Adrenal gland (tissue), 12 donors: ENCODE results near the gene EFNA5. TPM values are rescaled to one million over a fixed set of nuclear protein-coding genes. Genes with fewer than 3 reads are reported as not detected.

Experiments used
- DNase-seq, 7 donors: peaks; one replicate each; pipeline ENCODE4 v3.0.0-alpha.2; 2019 to 2020
- H3K27ac ChIP-seq, 5 donors: fragments of 200-600 bp; sonication (generic) in 4 of 5; 1 replicate in 3 of 5; 2 replicates in 2 of 5; pipeline versions ENCODE4 v1.5.1 to v1.8.0; 2016 to 2020; ENCODE audit warnings: mild to moderate bottlenecking in 1 of 5
- H3K27me3 ChIP-seq: fragments of 200-600 bp; 2 replicates; pipeline ENCODE4 v1.8.0; 2021
- H3K36me3 ChIP-seq, 2 donors: fragments of 200-600 bp; replicated peaks in 1 of 2; 1 replicate in 1 of 2; 2 replicates in 1 of 2; pipeline versions ENCODE4 v1.5.1 to v1.8.0; 2018 to 2022
- H3K4me1 ChIP-seq, 2 donors: fragments of 200-600 bp; replicated peaks in 1 of 2; 1 replicate in 1 of 2; 2 replicates in 1 of 2; pipeline versions ENCODE4 v1.5.1 to v1.8.0; 2018 to 2021
- H3K4me3 ChIP-seq, 4 donors: fragments of 200-600 bp; sonication (generic) in 3 of 4; one replicate each; pipeline ENCODE4 v1.5.1; 2016 to 2018
- H3K9me3 ChIP-seq, 3 donors: fragments of 200-600 bp; sonication (generic) in 1 of 3; replicated peaks in 1 of 3; 1 replicate in 2 of 3; 2 replicates in 1 of 3; pipeline versions ENCODE4 v1.5.1 to v1.8.0; 2016 to 2021
- CTCF ChIP-seq, 6 experiments: fragments of 450-650 bp in 4 of 6; fragments of 200-600 bp in 2 of 6; sonication (generic) in 1 of 6; IDR thresholded peaks; 1 replicate in 5 of 6; 2 replicates in 1 of 6; pipeline versions ENCODE4 v1.5.1 to v1.8.0; 2016 to 2021; ENCODE audit warnings: antibody characterized with exemption in 6 of 6, mild to moderate bottlenecking in 2 of 6, moderate library complexity in 1 of 6
- POLR2A ChIP-seq, 2 donors: fragments of 450-650 bp; IDR thresholded peaks; one replicate each; pipeline ENCODE4 v1.6.1; 2017; ENCODE audit warnings: antibody characterized with exemption in 2 of 2, mild to moderate bottlenecking in 2 of 2, moderate library complexity in 1 of 2
- whole genome bisulfite sequencing, 4 donors: extraction: QIAGEN DNeasy Blood & Tissue Kit in 2 of 4; methylation state at CpG; one replicate each; pipeline versions ENCODE4 v1.1.5 to v1.1.7; 2013 to 2017; 5-methylcytosine and 5-hydroxymethylcytosine counted together
- intact Hi-C, 2 donors: fragments of 100-400 bp; cut with DNase I; formaldehyde crosslinking; loops; one replicate each; pipeline versions ENCODE4 v1.14.1 to v1.15.0; 2022 to 2023
- polyA plus RNA-seq, 3 donors: library from polyadenylated mRNA; stranded (reverse); fragments of 200-250 nt in 2 of 3; fragments of 350-450 nt in 1 of 3; fragmentation: Illumina TruSeq in 1 of 3; extraction: RNeasy Lipid Tissue Mini Kit (QIAGEN cat#74804) in 1 of 3; gene quantifications; one replicate each; pipeline ENCODE4 v1.2.3, GENCODE V29; 2013 to 2014
- total RNA-seq, 9 donors: library from RNA; depleted of rRNA in 4 of 9; stranded (reverse); fragments of >200 nt in 4 of 9; fragments of 120-200 nt in 1 of 9; fragmentation: NEBNext Ultra II Directional in 1 of 9; extraction: Animal tissue kit (Norgen Biotek cat#: 25700) in 1 of 9; gene quantifications; one replicate each; pipeline versions ENCODE4 v1.1.0 to v1.2.4, GENCODE V29; 2013 to 2023
- donor health status: healthy with polysubstance abuse.
- donor health status: Bipolar disorder and iron deficiency.
- donor health status: DM: yes; HTN: yes; CAD: no.
- donor health status: DM: no; HTN: no; CAD: no.
- donor health status: DM: no; HTN: no; CAD: no.
- donor health status: DM: yes; HTN: yes; CAD: no.

EFNA5 gene
- total and polyA plus RNA-seq, 12 donors = 0.06 to 11.8 (median 1.6) TPM

- 91 to 95% (median 93%) methylated on average over 6 of the region's 6 CpGs for WGBS, 4 donors
- no peaks in the 10 kb centered on the region for H3K9me3 ChIP-seq
- H3K36me3 ChIP-seq = no peaks in the 10 kb centered on the region
- no peak for DNase-seq
- no peak overlapping the region for H3K27ac ChIP-seq
- TF ChIP-seq CTCF (IDR thresholded peaks at IDR 0.05) = no peak
- TF ChIP-seq POLR2A (IDR thresholded peaks at IDR 0.05) = no peak
- intact Hi-C loops = no loop called here
- H3K4me3 ChIP-seq = no peak overlapping the region
- H3K27me3 ChIP-seq = no peaks in the 10 kb centered on the region
- H3K4me1 ChIP-seq = no peaks in the 10 kb centered on the region
Observed at GRCh38 chr5:107478068-107478641, 192.6 kb downstream of the EFNA5 start.

GRCh38 chr5:107477492-107477891 lies 193.2 kb downstream of the EFNA5 start:
- no peak for DNase-seq
- H3K36me3 ChIP-seq = no peaks in the 10 kb centered on the region
- intact Hi-C loops = no loop called here
- TF ChIP-seq POLR2A (IDR thresholded peaks at IDR 0.05) = no peak
- no peak for TF ChIP-seq CTCF (IDR thresholded peaks at IDR 0.05)
- no peaks in the 10 kb centered on the region for H3K9me3 ChIP-seq
- no peak overlapping the region for H3K27ac ChIP-seq
- no peaks in the 10 kb centered on the region for H3K27me3 ChIP-seq
- no peaks in the 10 kb centered on the region for H3K4me1 ChIP-seq
- H3K4me3 ChIP-seq = no peak overlapping the region

GRCh38 chr5:107476783-107477182 lies 194.0 kb downstream of the EFNA5 start:
- Histone ChIP-seq H3K36me3 (no peaks in the 10 kb centered on the region), H3K4me3 (no peak overlapping the region), H3K27me3 (no peaks in the 10 kb centered on the region), H3K4me1 (no peaks in the 10 kb centered on the region), H3K27ac (no peak overlapping the region), H3K9me3 (no peaks in the 10 kb centered on the region)
- WGBS, 4 donors = 61 to 73% (median 70%) methylated on average over 1 of the region's 1 CpG
- intact Hi-C loops = no loop called here
- no peak for DNase-seq
- TF ChIP-seq POLR2A (IDR thresholded peaks at IDR 0.05) (no peak), CTCF (IDR thresholded peaks at IDR 0.05) (no peak)

- H3K27ac ChIP-seq = no peak overlapping the region
- no peaks in the 10 kb centered on the region for H3K27me3 ChIP-seq
- WGBS, 4 donors = 70 to 81% (median 80%) methylated on average over 4 of the region's 4 CpGs
- no peaks in the 10 kb centered on the region for H3K36me3 ChIP-seq
- no peaks in the 10 kb centered on the region for H3K9me3 ChIP-seq
- TF ChIP-seq POLR2A (IDR thresholded peaks at IDR 0.05) = no peak
- intact Hi-C loops = no loop called here
- H3K4me1 ChIP-seq = no peaks in the 10 kb centered on the region
- DNase-seq = no peak
- no peak overlapping the region for H3K4me3 ChIP-seq
Observed at GRCh38 chr5:107474716-107475489, 195.8 kb downstream of the EFNA5 start.

GRCh38 chr5:107474361-107474715 lies 196.4 kb downstream of the EFNA5 start:
- no peaks in the 10 kb centered on the region for H3K9me3 ChIP-seq
- H3K27ac ChIP-seq = no peak overlapping the region
- no peak for DNase-seq
- 87 to 91% (median 90%) methylated on average over 3 of the region's 3 CpGs for WGBS, 4 donors
- TF ChIP-seq CTCF (IDR thresholded peaks at IDR 0.05) = no peak
- no peak for TF ChIP-seq POLR2A (IDR thresholded peaks at IDR 0.05)
- no peaks in the 10 kb centered on the region for H3K36me3 ChIP-seq
- no peaks in the 10 kb centered on the region for H3K4me1 ChIP-seq
- no peak overlapping the region for H3K4me3 ChIP-seq
- H3K27me3 ChIP-seq = no peaks in the 10 kb centered on the region
- intact Hi-C loops = no loop called here
